ENCODE results near the gene ADGRG1.
"Not testable (repeated sequence)": the region's sequence is repeated elsewhere in the genome, so short reads cannot be mapped to it uniquely, and the experiment has no call there.

ADGRG1 gene

DNA sequence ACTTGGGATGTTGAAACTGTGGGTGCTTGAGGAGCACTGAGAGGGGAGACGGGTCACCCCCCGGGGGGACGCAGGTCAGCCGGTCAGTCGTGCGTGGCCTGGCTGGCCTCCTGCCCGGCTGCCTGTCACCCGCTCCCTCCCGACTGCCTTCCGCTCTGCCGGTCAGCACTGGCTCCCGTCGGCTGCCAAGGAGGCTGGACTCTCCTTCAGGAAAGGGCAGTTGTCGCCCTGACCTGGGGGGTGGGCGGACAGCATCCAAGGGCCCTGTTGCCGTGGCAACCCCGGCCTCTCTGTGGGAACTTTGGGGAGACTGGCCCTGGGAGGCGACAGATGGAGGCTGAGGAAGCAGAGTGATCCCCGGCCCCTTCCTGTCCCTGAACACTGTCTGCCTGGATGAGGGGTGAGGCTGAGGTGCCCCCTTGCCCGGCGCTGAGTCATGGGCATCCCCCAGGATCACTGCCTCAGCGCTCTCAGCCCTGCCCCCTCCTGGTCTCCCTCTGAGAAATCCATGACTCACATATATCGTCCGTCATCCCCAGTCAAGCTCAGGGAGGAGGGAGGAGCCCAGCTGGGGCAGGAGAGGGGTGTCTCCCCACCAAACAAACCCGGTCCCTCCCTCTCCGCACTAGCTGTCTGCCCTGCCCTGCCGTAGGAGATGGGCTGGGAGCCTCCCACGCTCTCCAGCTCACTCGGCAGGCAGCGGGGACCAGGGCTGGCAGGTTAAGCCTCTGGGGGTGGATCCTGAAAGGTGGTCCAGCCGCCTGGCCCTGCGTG lies at the start of gene ADGRG1:
Gene ADGRG1, plus strand, starts transcription at position 623 of the 774 bp plus-strand sequence. CDS start 21,658 bp downstream, outside the sequence.
- DNase-seq (ENCODE audit: low read depth in 2 of 2): peak; percentile 11 to 40

DNA sequence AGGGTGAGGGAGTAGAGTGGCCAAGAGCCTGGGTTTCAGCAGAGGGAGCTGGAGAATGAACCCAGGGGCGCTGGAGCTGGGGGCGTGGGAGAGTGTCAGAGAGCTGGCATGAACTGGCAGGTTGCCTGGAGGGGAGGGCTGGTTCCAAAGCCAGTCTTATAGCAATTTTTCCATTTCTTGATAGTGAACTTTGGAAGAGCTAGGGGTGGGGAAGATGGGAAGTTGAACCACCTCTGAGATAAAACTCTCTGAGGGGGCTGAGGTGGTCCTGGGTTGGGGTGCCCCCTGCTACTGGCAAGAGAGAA lies 49.1 kb upstream of the ADGRG1 start:
- no peak for DNase-seq (ENCODE audit: low read depth in 2 of 2)

DNA sequence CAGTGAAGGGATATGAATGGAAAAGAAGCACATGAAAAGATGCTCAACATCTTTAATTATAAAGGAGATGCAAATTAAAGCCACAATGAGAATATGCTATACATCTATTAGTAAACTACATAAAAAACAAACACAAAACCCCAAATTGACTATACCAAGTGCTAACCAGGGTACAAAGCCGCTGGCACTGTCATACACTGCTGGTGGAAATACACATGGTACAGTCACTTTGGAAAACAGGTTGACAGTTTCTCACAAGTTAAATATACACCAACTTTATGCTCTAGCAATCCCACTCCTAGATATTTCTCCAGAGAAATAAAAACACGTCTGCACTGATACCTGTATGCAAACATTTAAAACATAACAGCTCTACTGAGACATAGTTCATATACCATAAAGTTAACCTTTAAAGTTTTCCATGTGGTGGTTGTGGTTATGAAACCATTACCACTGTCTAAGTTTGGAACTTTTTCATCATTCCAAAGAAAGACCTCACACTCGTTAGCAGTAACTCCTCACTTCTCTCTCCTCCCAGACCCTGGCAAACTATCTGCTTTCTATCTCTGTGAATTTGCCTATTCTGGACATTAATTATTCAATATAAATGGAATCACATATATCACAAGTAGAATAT lies 43.3 kb upstream of the ADGRG1 start:
- DNase-seq (ENCODE audit: low read depth in 2 of 2): no peak

DNA sequence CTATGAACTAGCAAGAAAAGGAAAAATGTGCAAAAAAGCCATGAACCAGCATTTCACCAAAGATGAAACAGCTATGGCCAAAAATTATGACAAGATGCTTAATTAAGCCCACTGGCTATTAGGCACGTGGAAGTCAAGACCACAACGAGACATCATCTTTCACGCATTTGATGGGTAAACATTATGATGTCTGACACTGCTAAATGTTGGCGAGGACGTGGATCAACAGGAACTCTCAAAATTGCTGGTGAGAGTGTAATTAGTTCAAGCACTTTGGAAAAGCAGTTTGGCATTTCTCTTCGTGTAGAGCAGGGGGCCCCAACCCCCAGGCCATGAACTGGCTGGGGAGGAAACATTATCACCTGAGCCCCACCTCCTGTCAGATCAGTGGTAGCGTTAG lies 39.6 kb upstream of the ADGRG1 start:
- DNase-seq (ENCODE audit: low read depth in 2 of 2): no peak

- no peak for DNase-seq (ENCODE audit: low read depth in 2 of 2)
Measured at GRCh38 chr16:57589374-57589773, 39.1 kb upstream of the ADGRG1 start.

GRCh38 chr16:57590654-57591085 lies 37.8 kb upstream of the ADGRG1 start:
- DNase-seq (ENCODE audit: low read depth in 2 of 2): no peak

DNA sequence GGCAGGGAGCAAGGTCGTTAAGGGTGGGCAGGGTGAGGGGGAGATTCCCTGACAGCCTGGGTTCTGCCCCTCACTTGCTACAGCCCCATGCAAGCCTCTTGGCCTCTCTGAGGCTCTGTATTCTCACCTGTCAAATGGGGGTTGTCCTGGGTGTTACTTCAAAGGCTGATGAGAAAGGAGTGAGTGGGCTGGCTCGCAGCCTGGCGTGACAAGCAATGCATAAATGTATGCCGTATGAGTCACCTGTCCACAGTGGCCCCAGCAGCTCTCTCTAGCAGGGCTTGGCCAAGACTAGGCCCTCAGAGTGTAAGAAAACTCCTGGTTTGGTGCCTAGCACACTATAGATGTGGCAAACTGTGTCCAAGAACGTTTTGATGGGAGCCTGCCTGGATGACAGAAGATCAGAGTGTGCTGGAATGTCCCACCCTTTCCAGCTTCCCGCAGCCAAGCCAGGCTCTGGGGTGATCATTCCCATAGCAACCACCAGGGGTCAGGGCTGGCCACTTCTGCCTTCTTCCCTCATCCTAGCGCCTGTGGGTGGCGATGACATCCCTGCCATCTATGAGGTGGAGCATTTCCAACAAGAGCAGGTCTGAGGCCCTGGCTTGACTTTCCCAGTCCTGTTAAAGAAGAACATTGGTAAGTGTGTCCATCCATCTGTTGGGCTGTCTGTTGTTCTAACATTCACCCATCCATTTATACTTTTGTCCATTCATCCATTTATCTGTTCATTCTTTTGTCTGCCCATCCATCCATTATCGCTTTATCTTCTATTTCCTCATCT lies 37.2 kb upstream of the ADGRG1 start:
- DNase-seq (ENCODE audit: low read depth in 2 of 2): peak; percentile 35 to 44

DNA sequence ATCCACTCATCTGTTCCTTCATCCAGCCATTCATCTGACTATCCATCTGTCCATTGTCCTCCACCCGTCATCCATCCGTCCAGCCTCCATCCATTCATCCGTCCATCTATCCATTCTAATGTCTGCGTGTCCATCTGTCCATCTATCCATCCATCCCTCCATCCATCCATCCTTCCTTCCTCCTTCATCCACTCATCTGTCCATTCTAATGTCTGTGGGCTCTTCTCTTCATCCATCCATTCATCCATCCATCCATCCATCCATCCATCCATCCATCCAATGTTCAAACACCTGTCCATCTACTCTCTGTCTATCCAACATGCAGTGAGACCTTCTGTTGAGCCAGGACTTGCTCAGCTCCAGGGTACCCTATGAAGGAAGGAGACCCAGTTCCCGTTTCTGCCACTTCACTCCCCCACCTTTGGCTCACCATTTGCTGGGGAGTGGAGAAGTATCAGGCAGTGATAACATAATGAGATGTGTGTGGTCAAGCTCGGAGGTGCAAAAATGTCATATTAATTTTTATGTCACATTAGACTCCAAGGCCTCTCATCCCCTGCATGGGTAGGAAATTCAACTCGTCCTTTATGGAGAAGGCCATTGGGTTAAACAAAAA lies 36.5 kb upstream of the ADGRG1 start:
- no peak for DNase-seq (ENCODE audit: low read depth in 2 of 2)

DNA sequence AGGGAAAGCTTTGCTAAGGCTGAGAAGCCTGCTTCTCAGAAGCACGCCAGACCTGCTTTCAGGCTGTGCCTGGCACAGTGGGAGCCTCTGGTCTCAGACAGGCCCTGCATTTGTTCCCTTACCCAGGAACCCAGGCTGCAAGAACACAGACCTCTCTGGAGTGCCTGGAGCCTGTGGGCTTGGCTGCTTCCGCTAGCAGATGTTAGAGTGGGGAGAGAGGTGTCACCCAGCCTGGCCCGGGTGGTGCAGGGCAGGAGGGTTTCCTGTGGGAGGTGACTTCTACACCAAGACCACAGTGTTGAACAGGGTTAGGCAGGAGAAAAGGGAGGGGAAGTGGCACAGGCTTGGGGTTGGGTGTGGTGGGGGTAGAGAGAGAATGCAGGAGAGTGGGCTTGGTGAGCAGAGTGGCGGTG lies 35.8 kb upstream of the ADGRG1 start:
- peak; percentile 27 to 32 for DNase-seq (ENCODE audit: low read depth in 2 of 2)

- no peak for DNase-seq (ENCODE audit: low read depth in 2 of 2)
Measured at GRCh38 chr16:57593021-57593420, 35.4 kb upstream of the ADGRG1 start.

- no peak for DNase-seq (ENCODE audit: low read depth in 2 of 2)
Measured at GRCh38 chr16:57593990-57594389, 34.4 kb upstream of the ADGRG1 start.

GRCh38 chr16:57594531-57595031 lies 33.8 kb upstream of the ADGRG1 start:
- DNase-seq (ENCODE audit: low read depth in 2 of 2): no peak

DNA sequence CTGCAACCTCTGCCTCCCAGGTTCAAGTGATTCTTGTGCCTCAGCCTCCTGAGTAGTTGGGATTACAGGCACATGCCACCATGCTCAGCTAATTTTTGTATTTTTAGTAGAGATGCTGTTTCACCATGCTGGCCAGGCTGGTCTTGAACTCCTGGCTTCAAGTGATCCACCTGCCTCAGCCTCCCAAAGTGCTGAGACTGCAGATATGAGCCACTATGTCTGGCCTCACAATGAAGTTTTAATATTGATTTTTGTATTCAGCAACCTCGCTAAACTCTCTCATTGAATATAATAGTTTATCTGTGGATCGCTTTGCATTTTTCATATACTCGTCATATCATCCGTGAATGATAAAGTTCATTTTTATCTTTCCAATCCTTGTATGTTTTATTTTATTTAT lies 32.2 kb upstream of the ADGRG1 start:
- not testable (repeated sequence) for DNase-seq (ENCODE audit: low read depth in 2 of 2)

DNA sequence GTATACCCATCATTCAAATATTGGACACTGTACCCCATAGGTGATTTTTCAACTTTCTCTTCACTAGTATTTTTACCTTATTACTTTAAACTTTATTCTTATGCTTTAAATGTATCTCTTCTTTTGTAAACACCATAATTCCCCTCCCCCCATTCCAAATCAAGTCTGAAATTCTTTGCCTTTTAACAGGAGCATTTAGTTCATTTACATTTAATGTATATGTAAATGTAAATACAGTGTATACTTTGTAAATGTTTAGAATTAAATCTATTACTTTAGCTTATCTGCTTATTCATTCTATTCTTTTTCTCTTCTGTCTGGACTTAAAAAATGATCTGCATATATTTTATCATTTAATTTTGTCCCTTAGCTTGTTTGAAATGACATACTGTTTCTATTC lies 30.0 kb upstream of the ADGRG1 start:
- DNase-seq (ENCODE audit: low read depth in 2 of 2): no peak

DNA sequence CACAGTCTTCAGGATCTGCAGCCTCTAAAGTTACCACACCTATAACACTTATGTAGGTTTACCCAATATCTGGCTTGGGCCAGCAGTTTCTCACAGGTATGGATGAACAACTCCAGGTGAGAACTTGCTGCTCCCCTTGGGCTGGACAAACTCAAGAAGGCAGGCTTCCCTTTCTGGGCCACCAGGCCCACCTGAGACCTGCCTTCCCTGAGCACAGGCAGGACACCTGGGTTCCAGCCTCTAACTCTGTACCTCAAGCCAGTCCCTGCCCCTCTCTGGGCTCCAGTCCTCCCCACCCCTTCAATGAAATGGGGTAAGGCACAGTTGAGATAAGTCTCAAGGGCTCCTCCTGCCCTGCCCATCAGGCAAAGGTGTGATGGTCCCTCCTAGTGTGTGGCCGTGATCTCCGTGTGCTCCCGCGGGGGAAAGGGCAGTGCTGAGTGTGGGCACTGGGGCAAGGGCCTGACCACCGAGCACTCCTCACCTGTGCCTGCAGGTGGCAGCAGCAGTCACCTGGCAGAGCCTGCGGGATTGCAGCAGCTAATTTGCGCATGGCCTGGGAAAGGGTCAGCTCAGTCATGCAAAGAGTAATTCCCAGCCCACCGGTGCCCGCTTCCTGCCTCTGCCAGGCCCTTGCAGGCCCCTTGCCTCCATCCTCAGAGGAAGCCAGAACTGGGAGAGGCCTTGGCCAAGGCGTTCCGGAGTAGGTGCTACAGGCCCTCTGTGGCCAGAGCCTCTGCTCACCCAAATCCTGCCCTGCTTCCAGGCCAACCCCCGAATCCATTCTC lies 28.2 kb upstream of the ADGRG1 start:
- DNase-seq (ENCODE audit: low read depth in 2 of 2): peak; percentile 15 to 31

- DNase-seq (ENCODE audit: low read depth in 2 of 2): no peak
Measured at GRCh38 chr16:57600952-57601580, 27.4 kb upstream of the ADGRG1 start.

DNA sequence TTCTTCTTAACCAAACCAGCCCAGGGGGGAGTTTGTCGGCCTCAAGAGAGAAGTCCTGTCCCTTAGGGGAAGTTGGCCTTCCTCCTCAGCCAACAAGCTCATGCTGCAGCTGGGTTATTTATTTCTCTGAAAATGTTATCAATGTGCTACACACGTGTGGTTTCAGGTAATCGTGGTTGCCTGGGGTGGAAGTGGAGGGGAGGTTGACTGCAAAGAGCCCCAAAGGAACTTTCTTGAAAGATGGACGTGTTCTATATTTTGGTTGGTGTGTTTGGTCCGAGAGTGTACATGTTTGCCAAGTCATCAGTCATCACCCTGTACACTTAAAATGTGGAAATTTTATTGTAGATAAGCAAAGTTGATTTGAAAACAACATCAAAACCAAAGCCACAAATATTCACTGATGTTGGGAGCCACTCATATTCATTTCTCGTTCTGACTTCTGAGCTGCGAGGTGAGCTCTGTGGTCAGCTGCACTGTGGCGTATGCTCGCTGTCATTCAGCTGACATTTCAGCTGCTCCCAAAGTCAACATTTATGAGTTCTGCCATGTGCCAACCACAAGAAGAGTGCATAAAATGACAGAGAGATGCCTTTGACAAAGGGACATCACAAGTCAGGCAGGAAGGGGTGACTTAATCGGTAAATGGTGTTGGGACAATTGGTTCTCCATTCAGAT lies 26.5 kb upstream of the ADGRG1 start:
- no peak for DNase-seq (ENCODE audit: low read depth in 2 of 2)

DNA sequence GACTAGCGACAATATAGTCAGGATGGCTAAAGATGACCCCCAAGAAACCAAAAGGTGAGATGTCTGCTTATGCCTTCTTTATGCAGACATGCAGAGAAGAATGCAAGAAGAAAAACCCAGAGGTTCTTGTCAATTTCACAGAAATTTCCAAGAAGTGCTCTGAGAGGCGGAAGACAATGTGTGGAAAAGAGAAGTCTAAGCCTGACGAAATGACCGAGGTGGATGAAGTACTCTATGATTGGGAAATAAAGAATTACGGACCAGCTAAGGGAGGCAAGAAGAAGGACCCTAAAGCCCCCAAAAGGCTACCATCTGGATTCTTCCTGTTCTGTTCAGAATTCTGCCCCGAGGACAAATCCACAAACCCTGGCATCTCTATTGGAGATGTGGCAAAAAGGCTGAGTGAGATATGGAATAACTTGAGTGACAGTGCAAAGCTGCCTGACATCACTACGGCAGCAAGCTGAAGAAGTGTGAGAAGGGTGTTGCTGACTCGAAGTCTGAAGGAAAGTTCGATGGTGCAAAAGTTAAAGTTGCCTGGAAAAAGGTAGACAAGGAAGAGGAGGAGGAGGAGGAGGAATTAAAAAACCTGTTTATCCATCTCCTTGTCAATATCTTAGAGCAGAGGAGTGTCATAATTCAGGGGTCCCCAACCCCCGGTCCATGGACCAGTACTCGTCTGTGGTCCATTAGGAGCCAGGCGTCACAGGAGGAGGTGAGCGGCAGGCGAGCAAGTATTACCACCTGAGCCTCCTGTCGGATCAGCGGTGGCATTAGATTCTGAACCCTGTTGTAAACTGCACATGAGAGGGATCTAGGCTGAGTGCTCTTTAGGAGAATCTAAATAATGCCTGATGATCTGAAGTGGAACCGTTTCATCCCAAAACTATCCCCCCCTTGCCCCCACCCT lies 25.1 kb upstream of the ADGRG1 start:
- no peak for DNase-seq (ENCODE audit: low read depth in 2 of 2)

DNA sequence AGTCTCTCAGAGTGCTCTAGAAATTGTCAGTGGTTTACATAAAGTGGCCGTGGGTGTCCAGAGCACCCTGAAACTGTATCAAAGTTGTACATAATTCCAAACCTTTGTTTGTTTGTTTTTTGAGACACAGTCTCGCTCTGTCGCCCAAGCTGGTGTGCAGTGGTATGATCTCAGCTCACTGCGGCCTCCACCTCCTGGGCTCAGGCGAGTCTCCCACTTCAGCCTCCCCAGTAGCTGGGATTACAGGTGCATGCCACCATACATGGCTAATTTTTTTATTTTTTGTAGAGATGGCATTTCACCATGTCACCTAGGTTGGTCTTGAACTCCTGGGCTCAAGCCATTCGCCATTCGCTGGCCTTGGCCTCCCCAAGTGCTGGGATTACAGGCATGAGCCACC lies 24.3 kb upstream of the ADGRG1 start:
- no peak for DNase-seq (ENCODE audit: low read depth in 2 of 2)

Measured in stimulated activated CD4-positive, alpha-beta T cell treated with anti-CD3 and anti-CD28 coated beads, Interleukin-1b, Interleukin-23, amount 100 ng/mL, for 4 hours (primary cell).